ENCODE data around the gene ANP32B. TPM values are rescaled to one million over a fixed set of nuclear protein-coding genes. Genes with fewer than 3 reads are reported as not detected.

ANP32B gene
- total RNA-seq, 2 experiments from 2014 or later = 397 to 405 TPM

GRCh38 chr9:98020476-98021145 lies 37.5 kb downstream of the ANP32B start:
- Mint-ChIP-seq H3K36me3 (peaks cover 21% of the 10 kb centered on the region), H3K27me3 (no peaks in the 10 kb centered on the region), H3K4me3 (no peak overlapping the region), H3K9me3 (no peaks in the 10 kb centered on the region), H3K4me1 (peaks cover 2% of the 10 kb centered on the region), H3K27ac (no peak overlapping the region)
- DNase-seq = no peak

- H3K27ac Mint-ChIP-seq = no peak overlapping the region
- no peak overlapping the region for H3K4me3 Mint-ChIP-seq
- H3K36me3 Mint-ChIP-seq = peaks cover 20% of the 10 kb centered on the region
- DNase-seq = no peak
- peaks cover 2% of the 10 kb centered on the region for H3K4me1 Mint-ChIP-seq
- no peaks in the 10 kb centered on the region for H3K27me3 Mint-ChIP-seq
- no peaks in the 10 kb centered on the region for H3K9me3 Mint-ChIP-seq
Observed at GRCh38 chr9:98021306-98022040, 38.3 kb downstream of the ANP32B start.

- no peaks in the 10 kb centered on the region for H3K27me3 Mint-ChIP-seq
- no peaks in the 10 kb centered on the region for H3K4me1 Mint-ChIP-seq
- H3K4me3 Mint-ChIP-seq = no peak overlapping the region
- no peak for DNase-seq
- H3K27ac Mint-ChIP-seq = no peak overlapping the region
- H3K36me3 Mint-ChIP-seq = peaks cover 15% of the 10 kb centered on the region
- H3K9me3 Mint-ChIP-seq = no peaks in the 10 kb centered on the region
Observed at GRCh38 chr9:98022447-98022846, 39.3 kb downstream of the ANP32B start.

GRCh38 chr9:98024702-98025101 lies 41.6 kb downstream of the ANP32B start:
- DNase-seq = no peak
- H3K9me3 Mint-ChIP-seq = no peaks in the 10 kb centered on the region
- no peaks in the 10 kb centered on the region for H3K4me1 Mint-ChIP-seq
- no peaks in the 10 kb centered on the region for H3K27me3 Mint-ChIP-seq
- no peak overlapping the region for H3K4me3 Mint-ChIP-seq
- H3K36me3 Mint-ChIP-seq = peaks cover 8% of the 10 kb centered on the region
- no peak overlapping the region for H3K27ac Mint-ChIP-seq

GRCh38 chr9:98031169-98031568 lies 48.0 kb downstream of the ANP32B start:
- no peaks in the 10 kb centered on the region for H3K27me3 Mint-ChIP-seq
- no peak overlapping the region for H3K27ac Mint-ChIP-seq
- DNase-seq = no peak

GRCh38 chr9:98031935-98032334 lies 48.8 kb downstream of the ANP32B start:
- Mint-ChIP-seq H3K4me3 (no peak overlapping the region), H3K27me3 (no peaks in the 10 kb centered on the region), H3K9me3 (no peaks in the 10 kb centered on the region), H3K4me1 (peaks cover 15% of the 10 kb centered on the region), H3K27ac (no peak overlapping the region), H3K36me3 (no peaks in the 10 kb centered on the region)
- DNase-seq = no peak

More at GRCh38 chr9:98031169-98031568, 48.0 kb downstream of the ANP32B start:
- H3K9me3 Mint-ChIP-seq = no peaks in the 10 kb centered on the region
- H3K4me1 Mint-ChIP-seq = peaks cover 15% of the 10 kb centered on the region
- H3K36me3 Mint-ChIP-seq = peaks cover 2% of the 10 kb centered on the region
- H3K4me3 Mint-ChIP-seq = no peak overlapping the region

- Mint-ChIP-seq H3K9me3 (no peaks in the 10 kb centered on the region), H3K27ac (peak overlapping the region; percentile 8), H3K4me3 (peak overlapping the region; percentile 35), H3K27me3 (no peaks in the 10 kb centered on the region), H3K36me3 (no peaks in the 10 kb centered on the region), H3K4me1 (peaks cover 15% of the 10 kb centered on the region)
- DNase-seq = peak; percentile 83
Observed at GRCh38 chr9:98034593-98035546, 51.7 kb downstream of the ANP32B start.

GRCh38 chr9:98037357-98037756 lies 54.2 kb downstream of the ANP32B start:
- H3K4me1 Mint-ChIP-seq = peaks cover 14% of the 10 kb centered on the region
- no peak overlapping the region for H3K4me3 Mint-ChIP-seq
- no peak for DNase-seq
- H3K36me3 Mint-ChIP-seq = no peaks in the 10 kb centered on the region
- no peak overlapping the region for H3K27ac Mint-ChIP-seq
- no peaks in the 10 kb centered on the region for H3K9me3 Mint-ChIP-seq
- no peaks in the 10 kb centered on the region for H3K27me3 Mint-ChIP-seq

GRCh38 chr9:98038958-98039357 lies 55.8 kb downstream of the ANP32B start:
- no peaks in the 10 kb centered on the region for H3K9me3 Mint-ChIP-seq
- no peak overlapping the region for H3K4me3 Mint-ChIP-seq
- no peaks in the 10 kb centered on the region for H3K27me3 Mint-ChIP-seq
- DNase-seq = no peak
- no peaks in the 10 kb centered on the region for H3K36me3 Mint-ChIP-seq
- peaks cover 6% of the 10 kb centered on the region for H3K4me1 Mint-ChIP-seq
- H3K27ac Mint-ChIP-seq = no peak overlapping the region

GRCh38 chr9:98039607-98040017 lies 56.5 kb downstream of the ANP32B start:
- Mint-ChIP-seq H3K27me3 (no peaks in the 10 kb centered on the region), H3K27ac (no peak overlapping the region), H3K4me1 (peaks cover 3% of the 10 kb centered on the region), H3K36me3 (no peaks in the 10 kb centered on the region), H3K4me3 (no peak overlapping the region), H3K9me3 (no peaks in the 10 kb centered on the region)
- no peak for DNase-seq

- DNase-seq = no peak
- Mint-ChIP-seq H3K4me3 (no peak overlapping the region), H3K4me1 (peaks cover 7% of the 10 kb centered on the region), H3K36me3 (no peaks in the 10 kb centered on the region), H3K9me3 (peaks cover 3% of the 10 kb centered on the region), H3K27ac (peak overlapping the region; percentile 8), H3K27me3 (no peaks in the 10 kb centered on the region)
Observed at GRCh38 chr9:98040212-98040611, 57.1 kb downstream of the ANP32B start.

- Mint-ChIP-seq H3K4me3 (no peak overlapping the region), H3K4me1 (peaks cover 21% of the 10 kb centered on the region), H3K36me3 (peaks cover 33% of the 10 kb centered on the region), H3K9me3 (peaks cover 4% of the 10 kb centered on the region), H3K27me3 (no peaks in the 10 kb centered on the region), H3K27ac (no peak overlapping the region)
- DNase-seq = no peak
Observed at GRCh38 chr9:98043915-98044314, 60.8 kb downstream of the ANP32B start.

- H3K27me3 Mint-ChIP-seq = no peaks in the 10 kb centered on the region
- peak; percentile 22 for DNase-seq
- peak overlapping the region; percentile 89 for H3K4me3 Mint-ChIP-seq
- peaks cover 29% of the 10 kb centered on the region for H3K4me1 Mint-ChIP-seq
- H3K36me3 Mint-ChIP-seq = peaks cover 42% of the 10 kb centered on the region
- H3K9me3 Mint-ChIP-seq = peaks cover 4% of the 10 kb centered on the region
- peak overlapping the region; percentile 91 for H3K27ac Mint-ChIP-seq
Observed at GRCh38 chr9:98045234-98046179, 62.4 kb downstream of the ANP32B start.

GRCh38 chr9:98046180-98046543 lies 63.0 kb downstream of the ANP32B start:
- H3K27me3 Mint-ChIP-seq = no peaks in the 10 kb centered on the region
- no peak for DNase-seq
- H3K27ac Mint-ChIP-seq = peak overlapping the region; percentile 91
- peaks cover 46% of the 10 kb centered on the region for H3K36me3 Mint-ChIP-seq
- peaks cover 31% of the 10 kb centered on the region for H3K4me1 Mint-ChIP-seq
- peaks cover 4% of the 10 kb centered on the region for H3K9me3 Mint-ChIP-seq
- H3K4me3 Mint-ChIP-seq = peak overlapping the region; percentile 89
